ENCODE results near the gene SLC52A1. TPM values are rescaled to one million over a fixed set of nuclear protein-coding genes. Genes with fewer than 3 reads are reported as not detected.
"Not testable (repeated sequence)": the region's sequence is repeated elsewhere in the genome, so short reads cannot be mapped to it uniquely, and the experiment has no call there.

Gene SLC52A1
- total RNA-seq (ENCODE audit: low replicate concordance), result 0.09 and 0.25 TPM in 2 replicates

DNA sequence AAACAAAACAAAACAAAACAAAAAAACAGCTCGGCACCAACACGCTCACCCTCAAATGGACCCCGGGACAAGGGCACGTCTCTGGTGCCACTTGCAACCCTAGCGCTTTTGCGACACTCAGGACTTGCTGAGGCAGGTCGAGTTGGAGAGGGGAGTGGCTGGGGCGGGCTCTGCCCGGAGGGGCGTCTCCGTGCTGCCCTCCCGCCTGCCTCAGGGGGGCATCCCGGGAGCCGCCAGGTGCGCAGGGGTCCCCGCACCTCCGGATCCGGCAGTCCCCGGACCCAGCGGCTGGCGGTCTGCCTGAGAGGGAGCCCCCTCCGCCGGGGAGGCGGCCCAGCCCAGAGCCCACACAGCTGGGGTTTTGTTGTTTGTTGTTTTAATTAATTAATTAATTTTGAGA is at the start of gene SLC52A1:
Gene SLC52A1 (minus strand): TSS at position 112 of the 400 bp plus-strand sequence. CDS start 820 bp downstream, outside the sequence.
- DNase-seq (ENCODE audit: low read depth), result no peak
- TF ChIP-seq, protein P1, sequence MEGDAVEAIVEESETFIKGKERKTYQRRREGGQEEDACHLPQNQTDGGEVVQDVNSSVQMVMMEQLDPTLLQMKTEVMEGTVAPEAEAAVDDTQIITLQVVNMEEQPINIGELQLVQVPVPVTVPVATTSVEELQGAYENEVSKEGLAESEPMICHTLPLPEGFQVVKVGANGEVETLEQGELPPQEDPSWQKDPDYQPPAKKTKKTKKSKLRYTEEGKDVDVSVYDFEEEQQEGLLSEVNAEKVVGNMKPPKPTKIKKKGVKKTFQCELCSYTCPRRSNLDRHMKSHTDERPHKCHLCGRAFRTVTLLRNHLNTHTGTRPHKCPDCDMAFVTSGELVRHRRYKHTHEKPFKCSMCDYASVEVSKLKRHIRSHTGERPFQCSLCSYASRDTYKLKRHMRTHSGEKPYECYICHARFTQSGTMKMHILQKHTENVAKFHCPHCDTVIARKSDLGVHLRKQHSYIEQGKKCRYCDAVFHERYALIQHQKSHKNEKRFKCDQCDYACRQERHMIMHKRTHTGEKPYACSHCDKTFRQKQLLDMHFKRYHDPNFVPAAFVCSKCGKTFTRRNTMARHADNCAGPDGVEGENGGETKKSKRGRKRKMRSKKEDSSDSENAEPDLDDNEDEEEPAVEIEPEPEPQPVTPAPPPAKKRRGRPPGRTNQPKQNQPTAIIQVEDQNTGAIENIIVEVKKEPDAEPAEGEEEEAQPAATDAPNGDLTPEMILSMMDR (IDR thresholded peaks at IDR 0.05; ENCODE audit: insufficient read depth, low read length), result no peak
- no peak within 1 kb of the TSS for H3K4me3 ChIP-seq (ENCODE audit: low read depth, low read length)

DNA sequence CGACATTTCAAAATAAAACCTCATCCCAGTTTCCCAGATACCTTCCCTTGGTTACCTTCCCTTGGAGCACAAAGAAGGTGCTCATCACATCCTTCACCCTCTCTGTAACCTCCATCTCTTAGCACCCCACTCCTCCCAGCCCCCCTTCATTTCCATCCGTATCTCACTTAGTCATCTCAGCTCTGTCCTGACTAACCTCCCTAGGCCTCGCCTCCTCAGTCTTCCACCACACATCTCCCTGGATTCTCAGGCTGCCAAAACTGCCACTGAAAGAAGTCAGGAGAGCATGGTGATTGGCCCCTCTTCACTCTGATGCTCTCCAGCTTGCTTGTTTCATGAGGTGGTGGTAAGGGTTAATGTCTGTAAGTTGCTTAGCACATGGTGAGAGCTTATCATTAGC is 45.4 kb upstream of the SLC52A1 start:
- no peak for DNase-seq (ENCODE audit: low read depth)
- TF ChIP-seq, protein P1 (IDR thresholded peaks at IDR 0.05; ENCODE audit: insufficient read depth, low read length), result no peak
- no peak overlapping the region for H3K4me3 ChIP-seq (ENCODE audit: low read depth, low read length)

DNA sequence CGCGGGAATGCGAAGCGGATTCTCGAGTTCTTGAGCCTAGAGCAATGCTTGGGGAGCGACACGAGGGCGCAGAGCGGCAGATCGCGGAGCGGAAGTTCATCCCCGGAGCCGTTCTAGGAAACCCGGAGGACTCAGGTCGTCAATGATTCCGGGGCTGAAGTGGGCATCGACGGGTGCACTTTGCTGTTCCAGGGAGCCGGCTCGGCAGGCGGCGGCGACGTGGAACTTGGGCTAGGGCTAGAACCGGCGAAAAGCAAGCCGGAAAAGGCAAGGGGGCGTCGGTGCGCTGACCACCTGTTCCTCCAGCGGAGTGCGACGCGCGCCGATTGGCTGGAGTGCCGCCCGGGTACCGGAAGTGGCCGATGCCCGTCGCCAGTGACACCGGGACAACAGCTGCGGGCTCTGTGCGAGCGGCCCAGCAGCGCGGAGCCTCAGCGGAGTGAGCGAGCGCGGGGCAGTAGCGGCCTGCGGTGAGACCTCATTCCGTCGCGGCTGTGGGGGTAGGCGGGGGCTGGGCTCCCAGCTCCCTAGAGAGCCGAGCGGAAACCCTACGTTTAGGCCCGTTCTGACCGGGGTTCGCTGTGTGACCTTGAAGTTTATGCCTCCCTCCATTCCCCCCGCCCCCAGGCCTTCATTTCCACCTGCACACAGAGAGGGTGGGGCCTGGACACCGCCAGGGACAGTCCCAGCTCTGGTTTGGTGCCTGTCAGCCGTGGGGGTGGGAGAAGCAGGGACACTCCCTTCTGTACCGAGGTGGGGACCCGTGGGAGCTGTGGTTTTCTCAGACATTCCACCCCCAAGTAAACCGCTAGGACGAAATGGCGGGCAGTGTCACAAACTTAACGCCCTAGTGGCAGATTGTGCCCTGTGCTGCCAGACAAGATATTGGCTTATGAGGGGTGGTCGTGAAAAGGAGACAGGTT is 43.1 kb upstream of the SLC52A1 start, which contains the start of gene ZFP3:
Gene ZFP3 (plus strand): TSS at position 362 of the 923 bp plus-strand sequence. CDS start 13,038 bp downstream, outside the sequence.
- TF ChIP-seq, protein P1 (IDR thresholded peaks at IDR 0.05; ENCODE audit: insufficient read depth, low read length), result no peak
- peak within 1 kb of the TSS; percentile 77 for H3K4me3 ChIP-seq (ENCODE audit: low read depth, low read length)
- DNase-seq (ENCODE audit: low read depth), result peak; percentile 83

DNA sequence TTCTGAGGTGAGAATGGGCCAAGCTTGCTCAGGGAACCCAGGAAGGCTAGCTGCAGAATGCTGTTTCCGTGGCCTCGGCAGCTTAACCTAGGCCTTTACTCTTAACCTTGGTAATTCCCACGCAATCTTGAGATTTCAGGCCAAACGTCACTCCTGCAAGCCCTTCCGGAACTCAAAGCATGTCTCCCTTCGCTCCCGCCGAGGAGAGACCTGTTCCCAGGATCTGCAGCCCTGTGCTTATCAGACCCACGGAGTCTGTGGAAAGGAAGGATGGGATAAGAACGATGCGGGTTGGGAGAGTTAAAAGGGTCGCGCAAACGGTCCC is 42.5 kb upstream of the SLC52A1 start:
- no peak for DNase-seq (ENCODE audit: low read depth)
- TF ChIP-seq, protein P1 (IDR thresholded peaks at IDR 0.05; ENCODE audit: insufficient read depth, low read length), result no peak
- H3K4me3 ChIP-seq (ENCODE audit: low read depth, low read length), result peak overlapping the region; percentile 77

DNA sequence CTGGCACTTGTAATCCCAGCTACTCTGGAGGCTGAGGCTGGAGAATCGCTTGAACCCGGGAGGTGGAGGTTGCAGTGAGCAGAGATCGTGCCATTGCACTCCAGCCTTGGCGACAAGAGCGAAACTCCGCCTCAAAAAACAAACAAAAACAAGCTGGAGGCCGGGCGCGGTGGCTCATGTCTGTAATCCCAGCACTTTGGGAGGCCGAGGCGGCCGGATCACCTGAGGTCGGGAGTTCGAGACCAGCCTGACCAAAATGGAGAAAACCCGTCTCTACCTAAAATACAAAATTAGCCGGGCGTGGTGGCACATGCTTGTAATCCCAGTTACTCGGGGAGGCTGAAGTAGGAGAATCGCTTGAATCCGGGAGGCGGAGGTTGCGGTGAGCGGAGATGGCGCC is 42.0 kb upstream of the SLC52A1 start:
- not testable (repeated sequence) for DNase-seq (ENCODE audit: low read depth); H3K4me3 ChIP-seq (ENCODE audit: low read depth, low read length)

DNA sequence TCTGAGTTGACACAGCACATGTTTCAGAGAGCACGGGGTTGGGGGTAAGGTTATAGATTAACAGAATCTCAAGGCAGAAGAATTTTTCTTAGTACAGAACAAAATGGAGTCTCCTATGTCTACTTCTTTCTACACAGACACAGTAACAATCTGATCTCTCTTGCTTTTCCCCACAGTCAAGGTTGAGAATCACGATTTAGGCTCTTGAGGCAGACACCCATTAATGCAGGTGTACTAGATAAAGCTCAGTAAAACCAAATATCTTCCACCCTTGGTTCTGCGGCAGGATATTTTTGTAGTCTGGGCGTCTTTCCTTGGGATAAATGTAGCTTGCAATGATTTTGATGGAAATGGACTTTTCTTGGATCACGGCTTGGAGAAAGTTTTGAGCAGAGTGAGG is 40.2 kb upstream of the SLC52A1 start:
- not testable (repeated sequence) for DNase-seq (ENCODE audit: low read depth); H3K4me3 ChIP-seq (ENCODE audit: low read depth, low read length)

DNA sequence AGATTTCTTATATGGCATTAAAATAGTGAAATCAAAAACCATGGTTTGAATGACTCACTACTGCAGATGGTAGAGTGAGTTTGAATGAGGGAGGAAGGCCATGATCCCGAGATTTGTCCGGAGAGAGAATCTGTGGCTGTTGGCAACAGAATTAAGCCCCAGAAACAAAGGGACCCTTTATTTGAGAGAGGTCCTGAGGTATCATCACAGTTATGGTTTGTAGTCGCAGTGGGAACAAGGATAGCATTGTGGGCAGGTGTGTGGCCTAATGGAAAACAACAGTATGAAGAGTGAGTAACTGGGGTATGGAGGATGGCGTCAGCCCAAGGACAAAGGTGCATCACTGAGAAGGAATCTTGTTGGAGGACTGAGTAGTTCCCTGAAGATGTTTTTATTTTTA is 34.5 kb upstream of the SLC52A1 start:
- TF ChIP-seq, protein P1 (IDR thresholded peaks at IDR 0.05; ENCODE audit: insufficient read depth, low read length), result no peak
- H3K4me3 ChIP-seq (ENCODE audit: low read depth, low read length), result no peak overlapping the region
- no peak for DNase-seq (ENCODE audit: low read depth)

DNA sequence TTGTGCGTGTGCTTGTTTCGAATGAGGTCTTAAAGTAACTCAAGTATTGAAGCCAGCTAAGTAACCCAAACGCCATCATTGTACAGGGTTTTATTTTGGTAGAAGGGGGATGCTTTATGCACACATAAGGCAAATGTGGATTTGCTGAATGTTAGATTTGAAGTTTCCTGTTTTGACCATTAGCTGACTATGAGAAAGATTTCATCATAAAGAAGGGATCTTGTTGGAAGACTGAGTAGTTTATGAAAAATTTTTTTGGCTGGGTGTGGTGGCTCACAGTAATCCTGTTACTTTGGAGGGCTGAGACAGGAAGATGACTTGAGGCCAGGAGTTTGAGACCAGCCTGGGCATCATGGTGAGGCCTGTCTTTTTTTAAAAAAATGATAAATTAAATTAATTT is 33.0 kb upstream of the SLC52A1 start:
- peak; percentile 23 for DNase-seq (ENCODE audit: low read depth)
- H3K4me3 ChIP-seq (ENCODE audit: low read depth, low read length), result no peak overlapping the region
- TF ChIP-seq, protein P1 (IDR thresholded peaks at IDR 0.05; ENCODE audit: insufficient read depth, low read length), result no peak

Measured in fibroblast of the aortic adventitia (primary cell).